LNCaP clone FGC (cell line): ENCODE results near the gene TNFRSF11A.
A peak's percentile ranks its signal among the peaks of the same experiment; 100 is the strongest.

ENCODE experiments used
- DNase-seq: peaks from one replicate; pipeline ENCODE4 v3.0.0-alpha.2; 2011; ENCODE audit warnings: low read depth
- H3K4me3 ChIP-seq: 2 replicates; pipeline ENCODE4 v1.5.1; 2011; ENCODE audit warnings: mild to moderate bottlenecking, low read depth, low read length, control low read depth
- CTCF ChIP-seq: IDR thresholded peaks from 2 replicates; pipeline ENCODE4 v1.5.1; 2012; ENCODE audit warnings: mild to moderate bottlenecking; ENCODE audit not compliant: control insufficient read depth, insufficient read depth; ENCODE audit errors: extremely low read depth

The TNFRSF11A gene

GRCh38 chr18:62420513-62421209, 95.6 kb downstream of the TNFRSF11A start:
- no peak overlapping the region for H3K4me3 ChIP-seq
- no peak for TF ChIP-seq CTCF
- DNase-seq: no peak

DNA sequence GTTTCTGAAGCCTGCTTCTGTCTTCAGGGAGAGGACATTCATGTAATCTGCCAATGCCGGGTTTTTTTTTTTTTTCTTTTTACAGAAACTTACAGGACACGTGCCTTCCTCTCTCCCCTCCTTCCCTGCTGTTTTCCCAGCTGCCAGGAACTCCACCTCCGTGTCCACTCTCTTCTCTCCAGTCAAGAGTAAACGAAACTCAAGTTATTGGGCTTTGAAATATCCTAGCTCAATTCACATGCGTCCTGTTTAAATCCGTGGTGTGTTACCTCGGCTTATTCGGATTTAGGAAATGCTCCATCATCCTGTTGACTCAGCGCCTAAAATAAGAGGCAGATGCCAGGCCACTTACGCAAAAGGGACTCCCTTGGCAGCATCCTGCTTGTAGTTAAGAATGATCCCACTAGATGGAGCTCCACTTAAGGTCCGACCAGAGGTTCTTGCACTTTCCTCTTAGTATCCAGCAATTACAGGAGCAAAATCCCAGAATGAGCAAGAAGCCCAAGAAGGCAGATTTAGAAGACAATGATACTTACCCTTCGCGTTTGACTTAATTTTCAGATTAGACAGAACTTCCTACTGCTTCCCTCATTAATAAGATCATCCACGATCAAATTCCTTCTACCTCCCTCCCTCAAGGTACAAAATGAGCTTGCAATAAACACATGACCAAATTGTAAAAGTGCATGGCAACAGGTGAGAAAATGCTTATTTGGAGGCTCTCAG, 100.5 kb downstream of the TNFRSF11A start:
- H3K4me3 ChIP-seq: peak overlapping the region; percentile 45
- DNase-seq: peak; percentile 91
- peak; percentile 78 for TF ChIP-seq CTCF

DNA sequence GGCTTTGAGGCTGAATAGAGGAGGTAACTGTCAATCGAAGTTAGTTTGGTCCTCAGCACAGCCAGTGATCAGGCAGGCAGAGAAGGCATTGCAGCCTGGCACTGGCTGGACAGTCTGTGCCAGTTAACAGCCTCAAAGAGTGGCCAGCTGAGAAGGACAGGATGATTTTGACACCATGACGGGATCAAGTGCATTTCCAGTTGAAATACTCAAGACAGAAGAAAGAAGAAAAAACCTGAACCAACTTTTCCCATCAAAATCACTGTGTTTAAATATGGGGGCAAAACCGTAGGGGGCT, 101.0 kb downstream of the TNFRSF11A start:
- no peak overlapping the region for H3K4me3 ChIP-seq
- no peak for DNase-seq
- TF ChIP-seq CTCF: no peak

GRCh38 chr18:62432176-62432575, 107.1 kb downstream of the TNFRSF11A start:
- no peak for TF ChIP-seq CTCF
- DNase-seq: no peak
- H3K4me3 ChIP-seq: no peak overlapping the region

GRCh38 chr18:62434798-62435197, 109.7 kb downstream of the TNFRSF11A start:
- TF ChIP-seq CTCF: no peak
- no peak for DNase-seq
- H3K4me3 ChIP-seq: no peak overlapping the region

DNA sequence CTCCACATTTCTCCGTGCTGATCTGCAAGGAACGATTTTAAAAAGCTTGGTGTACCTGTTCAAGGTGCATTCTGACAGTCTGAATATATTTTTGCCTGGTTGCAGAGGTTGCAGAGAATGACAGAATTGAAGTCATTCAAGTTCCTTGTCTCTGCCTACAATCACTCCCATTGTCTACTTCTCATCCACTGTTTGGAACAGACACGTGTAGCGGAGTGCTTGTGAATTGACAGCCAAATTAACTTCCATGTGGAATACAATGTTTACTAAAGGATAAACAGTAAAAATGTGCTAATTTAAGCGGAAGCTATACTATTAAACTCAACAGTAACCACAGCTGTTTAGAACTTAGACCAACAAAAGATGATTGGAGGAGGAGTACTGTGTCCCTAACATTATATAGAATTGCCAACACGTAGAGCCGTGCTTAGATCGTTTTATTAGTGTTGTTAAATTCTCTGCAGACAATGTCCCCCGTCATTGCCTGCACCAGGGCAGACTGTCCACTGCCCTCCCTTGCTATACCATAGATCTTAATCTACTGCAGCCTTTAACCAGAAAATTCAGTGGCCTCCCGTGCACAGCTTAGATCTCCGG, 110.4 kb downstream of the TNFRSF11A start:
- peak; percentile 65 for DNase-seq
- H3K4me3 ChIP-seq: no peak overlapping the region
- TF ChIP-seq CTCF: no peak

GRCh38 chr18:62436636-62437234, 111.6 kb downstream of the TNFRSF11A start:
- H3K4me3 ChIP-seq: no peak overlapping the region
- TF ChIP-seq CTCF: no peak
- no peak for DNase-seq
